Panc1 (cell line): ENCODE measurements around the gene SLC27A1. TPM values are rescaled to one million over a fixed set of nuclear protein-coding genes. Genes with fewer than 3 reads are reported as not detected.
A peak's percentile ranks its signal among the peaks of the same experiment; 100 is the strongest.

Source experiments
- ATAC-seq: fragments of 200-7000 bp; cut with Tn5 transposase; 2 replicates; pipeline ENCODE4 v1.9.1; 2020; ENCODE audit warnings: mild to moderate bottlenecking, moderate library complexity
- BruUV-seq: library from RNA; stranded (reverse); fragments of 400-500 nt; replicated peaks from 2 replicates; lab custom pipeline; 2021; lab: Mats Ljungman, UMichigan
- CTCF ChIA-PET: fragments of 300-600 bp; sonication (Branson Sonifier 250); formaldehyde crosslinking; loops from one replicate; lab custom pipeline; 2022; ENCODE audit warnings: antibody characterized with exemption; lab: Charles Lee
- POLR2A ChIA-PET: fragments of 300-600 bp; sonication (Branson Sonifier 250); formaldehyde crosslinking; loops from one replicate; lab custom pipeline; 2022; ENCODE audit warnings: antibody characterized with exemption; lab: Charles Lee
- DNase-seq: peaks from one replicate; pipeline ENCODE4 v3.0.0-alpha.2; 2010; ENCODE audit warnings: low read depth, low spot score
- H3K27ac ChIP-seq: 2 replicates; pipeline ENCODE4 v1.5.1; 2011; ENCODE audit warnings: mild to moderate bottlenecking, low read length, inconsistent platforms
- H3K27me3 ChIP-seq: fragments of 200-500 bp; sonication (Bioruptor generic); 2 replicates; pipeline ENCODE4 v1.6.0; 2014; ENCODE audit warnings: low read length, inconsistent platforms; ENCODE audit not compliant: control insufficient read depth, insufficient read depth
- H3K36me3 ChIP-seq: fragments of 200-500 bp; sonication (Bioruptor generic); 2 replicates; pipeline ENCODE4 v1.5.1; 2014; ENCODE audit warnings: inconsistent platforms, mild to moderate bottlenecking, low read length, moderate library complexity; ENCODE audit not compliant: control insufficient read depth, insufficient read depth
- H3K4me1 ChIP-seq: 2 replicates; pipeline ENCODE4 v1.5.1; 2011; ENCODE audit warnings: inconsistent platforms, mild to moderate bottlenecking, low read length, moderate library complexity; ENCODE audit not compliant: control insufficient read depth, insufficient read depth
- H3K4me3 ChIP-seq, 2 experiments: 2 replicates each; pipeline ENCODE4 v1.5.1; 2011 to 2012; ENCODE audit warnings: low read depth in 2 of 2, low read length in 2 of 2, mild to moderate bottlenecking in 2 of 2, inconsistent platforms in 1 of 2, moderate library complexity in 1 of 2
- H3K9me3 ChIP-seq: fragments of 200-500 bp; sonication (Bioruptor generic); 2 replicates; pipeline ENCODE4 v1.5.1; 2014; ENCODE audit warnings: low read depth, mild to moderate bottlenecking, inconsistent platforms, low read length, moderate library complexity; ENCODE audit not compliant: control insufficient read depth, insufficient read depth
- CTCF ChIP-seq: fragments of 450-650 bp; IDR thresholded peaks from 2 replicates; pipeline ENCODE4 v1.5.1; 2017; ENCODE audit warnings: mild to moderate bottlenecking
- POLR2AphosphoS5 ChIP-seq: IDR thresholded peaks from 2 replicates; pipeline ENCODE4 v1.6.1; 2012; ENCODE audit warnings: mild to moderate bottlenecking, low read depth, low read length, moderate library complexity
- REST ChIP-seq, 2 experiments: IDR thresholded peaks; 2 replicates each; pipeline ENCODE4 v1.6.1; 2011 to 2012; ENCODE audit warnings: low read depth in 2 of 2, control low read depth in 1 of 2, low read length in 1 of 2, mild to moderate bottlenecking in 1 of 2, moderate library complexity in 1 of 2; ENCODE audit not compliant: insufficient read depth in 1 of 2
- SIN3A ChIP-seq: IDR thresholded peaks from 2 replicates; pipeline ENCODE4 v1.6.1; 2012; ENCODE audit warnings: low read depth, mild to moderate bottlenecking, low read length, moderate library complexity, borderline replicate concordance; ENCODE audit not compliant: insufficient read depth
- TCF7L2 ChIP-seq: IDR thresholded peaks from 2 replicates; pipeline ENCODE4 v1.6.1; 2011; ENCODE audit warnings: mild to moderate bottlenecking, low read depth, low read length, inconsistent platforms
- in situ Hi-C: cut with HindIII; loops from 2 replicates; pipeline ENCODE4 v1.10.0; 2016; ENCODE audit warnings: low sequenced_read_pairs, low pct_unique_long_range_greater_than_20kb
- intact Hi-C: fragments of 100-400 bp; cut with micrococcal nuclease; formaldehyde crosslinking; loops from one replicate; pipeline ENCODE4 v1.10.0; 2022; ENCODE audit not compliant: unreplicated experiment
- total RNA-seq: library from RNA; stranded (reverse); gene quantifications from one replicate; pipeline ENCODE4 v1.2.1, GENCODE V29; 2021; ENCODE audit not compliant: unreplicated experiment

The SLC27A1 gene
- total RNA-seq, 1 experiment from 2014 or later, result 5.4 TPM

- H3K9me3 ChIP-seq, result no peaks in the 10 kb centered on the region
- BruUV-seq, result no TSS peak
- TF ChIP-seq REST (IDR thresholded peaks at IDR 0.05; ENCODE audit: insufficient read depth in 1 of 2, low read depth in 2 of 2, low read length in 1 of 2), result no peak
- TF ChIP-seq CTCF, result no peak
- TF ChIP-seq SIN3A, result no peak
- TF ChIP-seq TCF7L2, result no peak
- no peak for TF ChIP-seq POLR2AphosphoS5
- POLR2A ChIA-PET, result interaction anchor here (0.7 kb wide), 1 partner anchor 72 kb away, joined by 17 read pairs; no protein-coding TSS in a partner anchor
- no peaks in the 10 kb centered on the region for H3K27me3 ChIP-seq
- intact Hi-C loops, result no loop called here
- DNase-seq (no peak), ATAC-seq (peak; percentile 80)
- no peaks in the 10 kb centered on the region for H3K36me3 ChIP-seq
- H3K4me3 ChIP-seq, result no peak overlapping the region
- in situ Hi-C loops, result no loop called here
- H3K27ac ChIP-seq, result peak overlapping the region; percentile 65; the same call in 1 of the 2 replicates
- H3K4me1 ChIP-seq, result no peaks in the 10 kb centered on the region; the same call in 1 of the 2 replicates
- CTCF ChIA-PET, result interaction anchor here (0.7 kb wide), 1 partner anchor 73 kb away, joined by 4 read pairs; no protein-coding TSS in a partner anchor
Measured at GRCh38 chr19:17530586-17530985, 60.3 kb downstream of the SLC27A1 start.

DNA sequence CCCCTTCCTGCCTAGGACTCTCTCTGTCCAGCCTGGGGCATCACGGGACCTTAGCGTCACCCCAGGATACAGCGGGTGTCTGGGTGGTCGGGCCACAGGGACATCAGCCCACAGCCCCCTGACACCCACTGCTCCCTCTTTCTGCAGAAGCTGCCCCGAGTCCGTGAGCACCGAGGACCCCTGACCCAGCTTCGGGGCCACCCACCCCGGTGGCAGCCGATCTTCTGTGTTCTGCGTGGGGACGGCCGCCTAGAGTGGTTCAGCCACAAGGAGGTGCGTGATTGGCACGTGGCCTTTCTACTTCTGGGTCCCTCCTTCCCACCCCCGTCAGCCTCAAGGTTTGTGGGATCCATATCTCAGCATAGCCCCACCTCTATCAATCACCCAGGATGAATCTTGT is 61.8 kb downstream of the SLC27A1 start:
- in situ Hi-C loops, result no loop called here
- Histone ChIP-seq H3K4me3 (no peak overlapping the region), H3K36me3 (no peaks in the 10 kb centered on the region), H3K4me1 (no peaks in the 10 kb centered on the region; the same call in 1 of the 2 replicates), H3K27ac (no peak overlapping the region), H3K27me3 (no peaks in the 10 kb centered on the region), H3K9me3 (no peaks in the 10 kb centered on the region)
- intact Hi-C loops, result no loop called here
- no TSS peak for BruUV-seq
- TF ChIP-seq POLR2AphosphoS5, result no peak
- no peak for TF ChIP-seq REST (IDR thresholded peaks at IDR 0.05; ENCODE audit: insufficient read depth in 1 of 2, low read depth in 2 of 2, low read length in 1 of 2)
- TF ChIP-seq CTCF, result no peak
- no peak for TF ChIP-seq TCF7L2
- no peak for TF ChIP-seq SIN3A
- ChIA-PET CTCF (no interaction called here), POLR2A (no interaction called here)
- DNase-seq (no peak), ATAC-seq (no peak)
